ENCODE results near the gene PMF1.

DNA sequence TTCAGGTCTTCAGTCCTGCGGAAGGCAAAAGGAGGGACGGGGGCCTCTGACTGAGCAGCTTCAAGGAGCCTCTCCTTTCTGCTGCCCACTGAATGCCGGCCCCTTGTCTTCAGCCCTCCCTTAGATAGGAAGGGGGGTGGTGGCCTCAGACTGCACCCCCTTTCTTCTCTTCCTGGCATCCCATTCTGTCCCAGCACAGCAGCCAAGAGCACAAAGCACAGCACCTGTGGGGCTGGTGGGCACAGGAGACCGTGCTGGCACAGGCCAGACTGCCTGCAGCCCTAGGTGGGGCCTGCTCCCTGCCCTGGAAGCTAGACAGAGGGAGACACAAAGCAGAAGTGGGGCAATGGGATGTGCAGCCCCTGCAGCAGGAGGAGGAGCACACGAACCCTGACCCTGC is 36.8 kb downstream of the PMF1 start:
- TF ChIP-seq POLR2AphosphoS5 (IDR thresholded peaks at IDR 0.05; ENCODE audit: insufficient read depth, low read depth, low read length) (no peak), EZH2 (IDR thresholded peaks at IDR 0.05; ENCODE audit: borderline replicate concordance, low read depth, low read length, severe bottlenecking) (no peak), POLR2A (IDR thresholded peaks at IDR 0.05; ENCODE audit: low read depth, low read length) (no peak), FOS (IDR thresholded peaks at IDR 0.05; ENCODE audit: borderline replicate concordance, insufficient read depth, low read length) (no peak)
- TF ChIP-seq, protein P1, sequence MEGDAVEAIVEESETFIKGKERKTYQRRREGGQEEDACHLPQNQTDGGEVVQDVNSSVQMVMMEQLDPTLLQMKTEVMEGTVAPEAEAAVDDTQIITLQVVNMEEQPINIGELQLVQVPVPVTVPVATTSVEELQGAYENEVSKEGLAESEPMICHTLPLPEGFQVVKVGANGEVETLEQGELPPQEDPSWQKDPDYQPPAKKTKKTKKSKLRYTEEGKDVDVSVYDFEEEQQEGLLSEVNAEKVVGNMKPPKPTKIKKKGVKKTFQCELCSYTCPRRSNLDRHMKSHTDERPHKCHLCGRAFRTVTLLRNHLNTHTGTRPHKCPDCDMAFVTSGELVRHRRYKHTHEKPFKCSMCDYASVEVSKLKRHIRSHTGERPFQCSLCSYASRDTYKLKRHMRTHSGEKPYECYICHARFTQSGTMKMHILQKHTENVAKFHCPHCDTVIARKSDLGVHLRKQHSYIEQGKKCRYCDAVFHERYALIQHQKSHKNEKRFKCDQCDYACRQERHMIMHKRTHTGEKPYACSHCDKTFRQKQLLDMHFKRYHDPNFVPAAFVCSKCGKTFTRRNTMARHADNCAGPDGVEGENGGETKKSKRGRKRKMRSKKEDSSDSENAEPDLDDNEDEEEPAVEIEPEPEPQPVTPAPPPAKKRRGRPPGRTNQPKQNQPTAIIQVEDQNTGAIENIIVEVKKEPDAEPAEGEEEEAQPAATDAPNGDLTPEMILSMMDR (IDR thresholded peaks at IDR 0.05; ENCODE audit: extremely low read depth in 1 of 2, insufficient read depth in 1 of 2, low read depth in 1 of 2, low read length in 2 of 2): no peak

Data from endothelial cell of umbilical vein (primary cell).